Ovary (tissue), 10 donors: Measurements from ENCODE around the gene GMFB. TPM values are rescaled to one million over a fixed set of nuclear protein-coding genes. Genes with fewer than 3 reads are reported as not detected.

Experiments used
- DNase-seq, 5 donors: peaks; one replicate each; pipeline ENCODE4 v3.0.0-alpha.2; 2019 to 2020
- H3K27ac ChIP-seq, 2 donors: fragments of 200-600 bp; one replicate each; pipeline versions ENCODE4 v1.5.1 to v1.8.0; 2019 to 2022
- H3K27me3 ChIP-seq: fragments of 200-600 bp; one replicate; pipeline ENCODE4 v1.8.0; 2022
- H3K36me3 ChIP-seq: fragments of 200-600 bp; sonication (generic); one replicate; pipeline ENCODE4 v1.5.1; 2019
- H3K4me1 ChIP-seq: one replicate; pipeline ENCODE4 v1.8.1; 2013; ENCODE audit warnings: mild to moderate bottlenecking, moderate library complexity; ENCODE audit not compliant: insufficient read depth
- H3K4me3 ChIP-seq: fragments of 200-600 bp; sonication (generic); one replicate; pipeline ENCODE4 v1.5.1; 2017
- H3K9me3 ChIP-seq, 2 donors: fragments of 200-600 bp in 1 of 2; sonication (generic) in 1 of 2; one replicate each; pipeline versions ENCODE4 v1.5.1 to v1.8.1; 2013 to 2019; ENCODE audit warnings: mild to moderate bottlenecking in 1 of 2, moderate library complexity in 1 of 2
- CTCF ChIP-seq, 3 donors: fragments of 450-650 bp in 2 of 3; fragments of 200-600 bp in 1 of 3; IDR thresholded peaks; one replicate each; pipeline versions ENCODE4 v1.5.1 to v1.8.0; 2016 to 2022; ENCODE audit warnings: antibody characterized with exemption in 3 of 3, mild to moderate bottlenecking in 1 of 3
- EP300 ChIP-seq: sonication (generic); formaldehyde crosslinking; IDR thresholded peaks from one replicate; pipeline ENCODE4 v1.6.1; 2017; ENCODE audit warnings: antibody characterized with exemption
- POLR2A ChIP-seq: fragments of 450-650 bp; IDR thresholded peaks from one replicate; pipeline ENCODE4 v1.6.1; 2017; ENCODE audit warnings: antibody characterized with exemption, mild to moderate bottlenecking, moderate library complexity
- WGBS, 3 donors: extraction: QIAGEN DNeasy Blood & Tissue Kit in 1 of 3; methylation state at CpG; one replicate each; pipeline versions ENCODE4 v1.1.5 to v1.1.7; 2013 to 2017; 5-methylcytosine and 5-hydroxymethylcytosine counted together
- intact Hi-C, 4 donors: fragments of 100-400 bp; cut with DNase I; formaldehyde crosslinking; loops; one replicate each; pipeline versions ENCODE4 v1.11.0 to v1.15.1; 2022 to 2023
- long read RNA-seq, 3 donors: library from polyadenylated mRNA in 2 of 3; unstranded in 2 of 3; transcript quantifications; one replicate each; pipeline ENCODE4 v2.0.0 and lab custom pipeline, GENCODE V29; 2021 to 2026
- polyA plus RNA-seq, 2 donors: library from polyadenylated mRNA; stranded (reverse); fragments of 200-250 nt in 1 of 2; fragments of 350-450 nt in 1 of 2; fragmentation: Illumina TruSeq in 1 of 2; extraction: RNeasy Lipid Tissue Mini Kit (QIAGEN cat#74804) in 1 of 2; gene quantifications; one replicate each; pipeline ENCODE4 v1.2.3, GENCODE V29; 2013 to 2014
- total RNA-seq, 7 donors: library from RNA; depleted of rRNA in 2 of 7; stranded (reverse); fragments of >200 nt in 2 of 7; fragmentation: NEBNext Ultra II Directional in 3 of 7; extraction: Animal tissue kit (Norgen Biotek cat#: 25700) in 3 of 7; gene quantifications; one replicate each; pipeline versions ENCODE4 v1.1.0 to v1.2.4, GENCODE V29; 2016 to 2023
- donor health status: DM: no; HTN: no; CAD: no; lungs with moderate emphysema.
- donor health status: DM: no; HTN: no; CAD: no.
- donor health status: Bipolar disorder and iron deficiency.
- donor health status: DM: yes; HTN: yes; CAD: no.
- donor health status: DM: no; HTN: no; CAD: no.
- donor health status: DM: yes; HTN: yes; CAD: no.

The GMFB gene
- total RNA-seq (10 to 100 TPM; 29.3 to 65.5 (median 33.8) TPM), polyA plus RNA-seq (10 to 100 TPM; 14.1 to 18.6 TPM)
- long read RNA-seq, donor 1, full-length matches to known transcripts: 10 of 15 reads
- long read RNA-seq, donor 1, partial matches to known transcripts: 0 of 15 reads
- long read RNA-seq, donor 1, other reads (novel, unspliced or antisense): 5 of 15 reads
- long read RNA-seq, donor 2, full-length matches to known transcripts: 11 of 24 reads
- long read RNA-seq, donor 2, partial matches to known transcripts: 5 of 24 reads
- long read RNA-seq, donor 2, other reads (novel, unspliced or antisense): 8 of 24 reads
- long read RNA-seq, donor 3, full-length matches to known transcripts: 41 of 48 reads
- long read RNA-seq, donor 3, partial matches to known transcripts: 5 of 48 reads
- long read RNA-seq, donor 3, other reads (novel, unspliced or antisense): 2 of 48 reads

GRCh38 chr14:54488646-54489317, at the start of gene GMFB:
Gene GMFB, minus strand, starts transcription at chr14:54488980. Its CDS starts 53 bp downstream, at chr14:54488927.
- Histone ChIP-seq H3K4me3 (peak within 1 kb of the TSS; percentile 93), H3K36me3 (no peaks in the 10 kb centered on the region), H3K27me3 (no peaks in the 10 kb centered on the region), H3K9me3 (no peaks in the 10 kb centered on the region), H3K4me1 (peaks cover 9% of the 10 kb centered on the region), H3K27ac (peak within 1 kb of the TSS; percentile 81 to 89)
- 0 to 1% (median 0%) methylated on average over 44 to 51 of the region's 51 CpGs for WGBS, 3 donors
- peak; percentile 89 to 95 (median 92) for DNase-seq
- no peak for TF ChIP-seq EP300
- peak; percentile 70 for TF ChIP-seq POLR2A
- TF ChIP-seq CTCF (IDR thresholded peaks at IDR 0.05): peak in 1 of 3 donors; percentile 29
- intact Hi-C loops: loop anchor here in 1 of 4 donors (1.0 kb wide), 1 partner anchor 47 kb away; the partner anchor contains the start of gene CNIH1

- TF ChIP-seq CTCF (IDR thresholded peaks at IDR 0.05): no peak
- TF ChIP-seq POLR2A: no peak
- no peak for TF ChIP-seq EP300
- 95 to 98% (median 98%) methylated on average over 3 of the region's 3 CpGs for WGBS, 3 donors
- H3K4me3 ChIP-seq: no peak overlapping the region
- H3K27ac ChIP-seq: no peak overlapping the region
- DNase-seq: no peak
- H3K27me3 ChIP-seq: no peaks in the 10 kb centered on the region
- no peaks in the 10 kb centered on the region for H3K36me3 ChIP-seq
- H3K9me3 ChIP-seq: no peaks in the 10 kb centered on the region
- H3K4me1 ChIP-seq: no peaks in the 10 kb centered on the region
- intact Hi-C loops: no loop called here
These were observed 49.3 kb upstream of the GMFB start for GRCh38 chr14:54538055-54538454.

- TF ChIP-seq POLR2A: no peak
- no peak for TF ChIP-seq CTCF (IDR thresholded peaks at IDR 0.05)
- no peak for TF ChIP-seq EP300
- H3K27ac ChIP-seq: no peak overlapping the region
- 82 to 92% (median 87%) methylated on average over 2 of the region's 2 CpGs for WGBS, 3 donors
- H3K36me3 ChIP-seq: no peaks in the 10 kb centered on the region
- no peaks in the 10 kb centered on the region for H3K9me3 ChIP-seq
- intact Hi-C loops: no loop called here
- no peak overlapping the region for H3K4me3 ChIP-seq
- H3K4me1 ChIP-seq: no peaks in the 10 kb centered on the region
- DNase-seq: no peak
- H3K27me3 ChIP-seq: no peaks in the 10 kb centered on the region
These were observed 48.9 kb upstream of the GMFB start for GRCh38 chr14:54537651-54538050.

GRCh38 chr14:54535646-54536045, 46.9 kb upstream of the GMFB start:
- TF ChIP-seq EP300 (no peak), POLR2A (no peak), CTCF (IDR thresholded peaks at IDR 0.05) (no peak)
- no peak overlapping the region for H3K27ac ChIP-seq

More at GRCh38 chr14:54535646-54536045, 46.9 kb upstream of the GMFB start:
- Histone ChIP-seq H3K4me3 (no peak overlapping the region), H3K9me3 (no peaks in the 10 kb centered on the region), H3K27me3 (no peaks in the 10 kb centered on the region), H3K4me1 (no peaks in the 10 kb centered on the region), H3K36me3 (no peaks in the 10 kb centered on the region)
- intact Hi-C loops: no loop called here
- DNase-seq: no peak
- WGBS, 3 donors: 13 to 29% (median 17%) methylated on average over 2 of the region's 2 CpGs
